HEK293 (cell line): Measurements from ENCODE around the gene SARNP.

Source experiments
- RBAK ChIP-seq: fragments of 450-650 bp; formaldehyde crosslinking; IDR thresholded peaks from 2 replicates; pipeline ENCODE4 v1.5.1; 2016; ENCODE audit warnings: missing biosample characterization, missing genetic modification characterization
- ZBTB7A ChIP-seq: fragments of 450-650 bp; formaldehyde crosslinking; IDR thresholded peaks from 2 replicates; pipeline ENCODE4 v1.5.1; 2016; ENCODE audit warnings: low read depth, missing biosample characterization, missing genetic modification characterization
- ZNF23 ChIP-seq: fragments of 450-650 bp; formaldehyde crosslinking; IDR thresholded peaks from 2 replicates; pipeline ENCODE4 v1.5.1; 2016; ENCODE audit warnings: missing biosample characterization, missing genetic modification characterization, borderline replicate concordance
- ZNF292 ChIP-seq: fragments of 450-650 bp; formaldehyde crosslinking; IDR thresholded peaks from 2 replicates; pipeline ENCODE4 v1.5.1; 2016; ENCODE audit warnings: low read depth, missing biosample characterization, missing genetic modification characterization, borderline replicate concordance
- ZNF335 ChIP-seq: fragments of 450-650 bp; formaldehyde crosslinking; conservative IDR thresholded peaks from 2 replicates; pipeline ENCODE4 v1.5.1; 2016; ENCODE audit warnings: missing biosample characterization, missing genetic modification characterization
- TF ChIP-seq, protein P1 (sequence below): sonication (generic); formaldehyde crosslinking; IDR thresholded peaks from 2 replicates; pipeline ENCODE4 v1.8.1; 2022; ENCODE audit warnings: mild to moderate bottlenecking, moderate library complexity, missing genetic modification reagents
- TF ChIP-seq, protein P2 (sequence below): fragments of 450-650 bp; formaldehyde crosslinking; IDR thresholded peaks from 2 replicates; pipeline ENCODE4 v1.5.1; 2017; ENCODE audit warnings: missing biosample characterization, mild to moderate bottlenecking, missing genetic modification characterization, moderate library complexity
- TF ChIP-seq, protein P3 (sequence below): fragments of 450-650 bp; formaldehyde crosslinking; IDR thresholded peaks from 2 replicates; pipeline ENCODE4 v1.5.1; 2016; ENCODE audit warnings: missing biosample characterization, missing genetic modification characterization

DNA sequence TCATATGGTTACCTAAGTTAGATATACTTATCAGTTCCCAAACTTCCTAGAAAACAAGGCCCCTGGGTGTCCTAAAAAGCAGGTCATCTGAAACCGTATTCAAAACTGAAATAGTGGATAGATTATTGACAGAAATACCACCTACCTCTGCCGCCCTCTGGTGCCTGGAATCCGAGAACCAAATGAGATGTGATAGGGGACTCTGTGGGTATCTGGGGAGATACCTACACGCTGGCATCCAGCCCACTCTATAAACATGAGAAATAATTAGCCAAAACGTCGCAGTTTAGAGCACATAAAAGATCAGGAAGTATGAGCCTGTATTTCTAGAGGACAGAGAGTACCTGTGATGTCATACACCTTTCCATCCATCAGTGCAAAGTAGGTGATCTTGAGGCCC lies 4.7 kb upstream of the SARNP start:
- TF ChIP-seq ZNF292 (tag by site-specific recombination) (no peak), ZBTB7A (tag by site-specific recombination) (no peak), RBAK (no peak), ZNF23 (tag by site-specific recombination) (no peak), ZNF335 (no peak)
- TF ChIP-seq, protein P1, sequence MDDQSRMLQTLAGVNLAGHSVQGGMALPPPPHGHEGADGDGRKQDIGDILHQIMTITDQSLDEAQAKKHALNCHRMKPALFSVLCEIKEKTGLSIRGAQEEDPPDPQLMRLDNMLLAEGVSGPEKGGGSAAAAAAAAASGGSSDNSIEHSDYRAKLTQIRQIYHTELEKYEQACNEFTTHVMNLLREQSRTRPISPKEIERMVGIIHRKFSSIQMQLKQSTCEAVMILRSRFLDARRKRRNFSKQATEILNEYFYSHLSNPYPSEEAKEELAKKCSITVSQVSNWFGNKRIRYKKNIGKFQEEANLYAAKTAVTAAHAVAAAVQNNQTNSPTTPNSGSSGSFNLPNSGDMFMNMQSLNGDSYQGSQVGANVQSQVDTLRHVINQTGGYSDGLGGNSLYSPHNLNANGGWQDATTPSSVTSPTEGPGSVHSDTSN, result no peak
- TF ChIP-seq, protein P2, sequence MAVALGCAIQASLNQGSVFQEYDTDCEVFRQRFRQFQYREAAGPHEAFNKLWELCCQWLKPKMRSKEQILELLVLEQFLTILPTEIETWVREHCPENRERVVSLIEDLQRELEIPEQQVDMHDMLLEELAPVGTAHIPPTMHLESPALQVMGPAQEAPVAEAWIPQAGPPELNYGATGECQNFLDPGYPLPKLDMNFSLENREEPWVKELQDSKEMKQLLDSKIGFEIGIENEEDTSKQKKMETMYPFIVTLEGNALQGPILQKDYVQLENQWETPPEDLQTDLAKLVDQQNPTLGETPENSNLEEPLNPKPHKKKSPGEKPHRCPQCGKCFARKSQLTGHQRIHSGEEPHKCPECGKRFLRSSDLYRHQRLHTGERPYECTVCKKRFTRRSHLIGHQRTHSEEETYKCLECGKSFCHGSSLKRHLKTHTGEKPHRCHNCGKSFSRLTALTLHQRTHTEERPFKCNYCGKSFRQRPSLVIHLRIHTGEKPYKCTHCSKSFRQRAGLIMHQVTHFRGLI (tag by site-specific recombination), result no peak
- TF ChIP-seq, protein P3, sequence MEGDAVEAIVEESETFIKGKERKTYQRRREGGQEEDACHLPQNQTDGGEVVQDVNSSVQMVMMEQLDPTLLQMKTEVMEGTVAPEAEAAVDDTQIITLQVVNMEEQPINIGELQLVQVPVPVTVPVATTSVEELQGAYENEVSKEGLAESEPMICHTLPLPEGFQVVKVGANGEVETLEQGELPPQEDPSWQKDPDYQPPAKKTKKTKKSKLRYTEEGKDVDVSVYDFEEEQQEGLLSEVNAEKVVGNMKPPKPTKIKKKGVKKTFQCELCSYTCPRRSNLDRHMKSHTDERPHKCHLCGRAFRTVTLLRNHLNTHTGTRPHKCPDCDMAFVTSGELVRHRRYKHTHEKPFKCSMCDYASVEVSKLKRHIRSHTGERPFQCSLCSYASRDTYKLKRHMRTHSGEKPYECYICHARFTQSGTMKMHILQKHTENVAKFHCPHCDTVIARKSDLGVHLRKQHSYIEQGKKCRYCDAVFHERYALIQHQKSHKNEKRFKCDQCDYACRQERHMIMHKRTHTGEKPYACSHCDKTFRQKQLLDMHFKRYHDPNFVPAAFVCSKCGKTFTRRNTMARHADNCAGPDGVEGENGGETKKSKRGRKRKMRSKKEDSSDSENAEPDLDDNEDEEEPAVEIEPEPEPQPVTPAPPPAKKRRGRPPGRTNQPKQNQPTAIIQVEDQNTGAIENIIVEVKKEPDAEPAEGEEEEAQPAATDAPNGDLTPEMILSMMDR (tag by site-specific recombination), result no peak
